Testis (tissue), 2 donors: ENCODE measurements around the gene ST8SIA1.

Experiments used
- POLR2A ChIP-seq: fragments of 450-650 bp; IDR thresholded peaks from one replicate; pipeline ENCODE4 v1.6.1; 2017; ENCODE audit warnings: antibody characterized with exemption, mild to moderate bottlenecking, moderate library complexity
- TF ChIP-seq, protein P1 (sequence below), 3 experiments: fragments of 450-650 bp in 2 of 3; fragments of 200-600 bp in 1 of 3; sonication (generic) in 1 of 3; IDR thresholded peaks; one replicate each; pipeline ENCODE4 v1.5.1; 2016 to 2019; ENCODE audit warnings: antibody characterized with exemption in 3 of 3, mild to moderate bottlenecking in 2 of 3, moderate library complexity in 1 of 3

DNA sequence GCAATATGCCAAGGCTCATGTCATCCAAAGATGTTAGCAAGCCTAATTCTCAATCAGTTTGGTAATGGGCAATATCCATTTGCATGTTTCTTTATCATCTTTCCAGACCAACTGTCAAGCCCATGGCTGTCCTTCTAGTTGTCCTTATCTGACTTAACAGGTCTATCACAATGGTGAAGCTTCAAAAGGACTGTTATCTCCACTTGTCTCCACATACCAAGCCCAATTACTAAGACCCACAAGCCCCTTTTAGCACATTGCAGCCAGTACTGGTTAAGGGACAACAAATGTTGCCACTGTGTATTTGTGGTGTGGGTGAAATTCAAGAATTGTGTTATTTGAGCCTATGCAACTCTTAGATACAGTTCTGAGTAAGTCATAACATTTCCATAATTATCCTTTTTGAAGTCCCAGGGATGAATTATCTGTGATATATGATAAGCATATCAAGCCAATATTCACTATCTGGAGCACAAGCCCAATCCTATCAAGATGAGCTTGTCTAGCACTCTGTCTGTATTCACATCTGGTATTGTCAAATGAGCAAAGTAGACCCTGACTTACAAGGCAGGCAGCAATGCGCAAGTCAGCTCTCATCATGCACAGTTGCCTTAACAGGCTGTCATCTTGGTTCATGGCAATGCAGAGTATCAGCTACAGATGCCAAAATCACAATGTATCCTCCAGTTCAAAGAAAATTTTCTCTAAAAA, 19.3 kb upstream of the ST8SIA1 start:
- TF ChIP-seq, protein P1, sequence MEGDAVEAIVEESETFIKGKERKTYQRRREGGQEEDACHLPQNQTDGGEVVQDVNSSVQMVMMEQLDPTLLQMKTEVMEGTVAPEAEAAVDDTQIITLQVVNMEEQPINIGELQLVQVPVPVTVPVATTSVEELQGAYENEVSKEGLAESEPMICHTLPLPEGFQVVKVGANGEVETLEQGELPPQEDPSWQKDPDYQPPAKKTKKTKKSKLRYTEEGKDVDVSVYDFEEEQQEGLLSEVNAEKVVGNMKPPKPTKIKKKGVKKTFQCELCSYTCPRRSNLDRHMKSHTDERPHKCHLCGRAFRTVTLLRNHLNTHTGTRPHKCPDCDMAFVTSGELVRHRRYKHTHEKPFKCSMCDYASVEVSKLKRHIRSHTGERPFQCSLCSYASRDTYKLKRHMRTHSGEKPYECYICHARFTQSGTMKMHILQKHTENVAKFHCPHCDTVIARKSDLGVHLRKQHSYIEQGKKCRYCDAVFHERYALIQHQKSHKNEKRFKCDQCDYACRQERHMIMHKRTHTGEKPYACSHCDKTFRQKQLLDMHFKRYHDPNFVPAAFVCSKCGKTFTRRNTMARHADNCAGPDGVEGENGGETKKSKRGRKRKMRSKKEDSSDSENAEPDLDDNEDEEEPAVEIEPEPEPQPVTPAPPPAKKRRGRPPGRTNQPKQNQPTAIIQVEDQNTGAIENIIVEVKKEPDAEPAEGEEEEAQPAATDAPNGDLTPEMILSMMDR (IDR thresholded peaks at IDR 0.05) = no peak
- no peak for TF ChIP-seq POLR2A
